DMS153 (cell line): Measurements from ENCODE around the gene DNASE1.
"Not testable (repeated sequence)": the region's sequence is repeated elsewhere in the genome, so short reads cannot be mapped to it uniquely, and the experiment has no call there.

Experiments used
- DNase-seq: peaks from one replicate; lab custom pipeline; 2025; lab: John Stamatoyannopoulos, UW

DNASE1 gene

GRCh38 chr16:3641801-3642396, 12.6 kb upstream of the DNASE1 start:
- no peak for DNase-seq

DNA sequence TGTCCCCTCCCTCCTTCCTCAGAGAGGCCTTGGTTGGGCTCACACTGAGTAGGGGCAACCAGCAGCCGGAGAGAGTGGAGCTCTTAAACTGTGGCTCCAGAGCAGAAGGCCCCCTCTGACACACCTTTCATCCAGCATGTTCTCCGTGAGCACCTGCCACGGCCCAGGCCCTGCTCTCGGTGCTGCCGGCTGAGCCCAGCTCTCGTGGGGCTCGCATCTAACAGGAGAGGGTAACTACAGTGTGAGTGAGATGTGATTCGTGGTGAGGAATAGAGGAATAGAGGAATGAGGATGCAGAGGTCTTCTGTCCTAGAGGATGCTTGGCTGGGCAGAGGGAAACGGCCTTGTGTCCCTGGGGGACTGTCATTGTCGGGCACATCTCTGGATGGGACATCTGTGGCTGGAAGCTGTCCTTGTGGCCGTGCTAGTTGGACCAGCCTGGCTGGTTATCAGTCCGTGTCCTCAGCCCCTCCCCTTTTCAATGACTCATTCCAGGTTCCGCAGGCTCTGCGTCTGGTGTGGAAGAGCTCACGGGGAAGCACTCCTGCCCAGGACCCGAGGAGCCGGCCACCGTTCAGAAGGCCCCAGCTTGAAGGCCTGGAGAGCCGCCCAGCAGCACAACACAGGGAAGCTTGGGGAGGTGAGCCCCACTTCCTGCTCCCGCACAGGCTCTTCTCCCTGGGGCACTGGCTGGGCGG, 11.9 kb upstream of the DNASE1 start:
- peak; percentile 6 for DNase-seq

DNA sequence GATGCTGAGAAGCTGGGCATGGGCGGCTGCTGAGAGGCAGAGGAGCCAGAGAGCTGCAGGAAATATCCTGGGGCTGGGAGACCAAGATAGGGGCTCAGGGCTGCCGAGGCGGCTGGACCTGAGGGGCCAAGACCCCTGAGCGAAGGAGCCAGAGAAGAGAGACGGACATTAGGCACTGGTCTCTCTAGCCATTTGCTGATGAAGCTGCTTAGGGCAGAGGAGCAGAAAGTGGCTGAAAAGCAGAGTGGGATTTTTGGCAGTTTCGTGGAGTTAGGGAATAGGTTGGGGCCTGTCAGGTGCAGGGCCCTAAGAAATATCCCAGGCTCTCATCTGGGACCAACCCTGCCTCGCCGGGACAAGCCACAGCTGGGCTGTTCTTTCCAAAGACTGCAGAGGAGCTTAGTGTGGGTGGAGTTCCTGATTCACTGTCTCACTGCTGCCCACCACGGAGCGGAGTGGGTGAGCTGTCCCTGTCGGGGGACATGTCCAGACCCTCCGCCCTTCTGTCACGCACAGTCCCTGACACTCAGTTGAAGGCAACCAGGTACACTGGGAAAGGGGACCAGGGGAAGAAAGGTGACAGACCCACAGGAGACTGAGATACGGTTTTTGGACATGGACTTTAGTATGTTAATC, 11.3 kb upstream of the DNASE1 start:
- DNase-seq: no peak

- no peak for DNase-seq
Measured at GRCh38 chr16:3645108-3645503, 9.4 kb upstream of the DNASE1 start.

DNA sequence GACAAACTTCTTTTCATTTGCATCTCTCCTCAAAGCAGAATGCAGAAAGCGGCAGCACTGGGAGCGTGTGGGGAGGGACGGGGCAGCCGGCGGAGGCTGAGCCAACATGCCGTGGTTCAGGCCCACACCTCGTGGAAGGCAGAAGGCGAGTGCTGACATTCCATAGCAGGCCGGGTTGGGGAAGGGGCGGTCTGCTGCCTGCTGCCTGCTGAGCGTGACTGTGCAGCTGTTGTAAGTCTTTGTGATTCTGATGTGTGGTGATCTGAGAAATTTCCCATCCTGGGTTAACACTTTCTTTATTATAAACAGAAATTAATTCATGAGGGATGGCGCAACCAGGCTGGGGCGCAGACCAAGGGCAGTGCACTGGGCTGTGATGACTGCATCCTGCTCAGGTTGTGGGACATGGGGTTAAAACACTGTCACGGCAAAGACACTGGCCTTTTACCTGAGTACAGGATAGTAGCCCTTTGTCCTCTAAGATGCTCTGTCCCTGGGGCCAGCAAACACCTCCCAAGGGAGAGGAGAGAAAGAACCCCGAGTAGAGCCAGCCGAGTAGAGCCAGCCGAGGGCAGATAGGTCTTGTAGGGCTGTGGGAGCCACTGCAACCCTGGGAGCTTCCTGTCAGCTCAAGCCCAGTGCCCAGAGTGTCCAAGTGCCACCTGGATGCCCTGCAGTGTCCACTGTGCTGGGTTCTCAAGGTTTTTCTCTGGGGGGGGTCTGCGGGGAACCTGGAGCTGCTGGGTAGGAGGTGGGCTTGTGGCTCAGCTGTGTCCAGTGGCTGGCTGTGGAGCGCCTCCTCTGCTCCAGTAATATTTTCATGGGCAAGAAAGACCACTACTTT, 8.8 kb upstream of the DNASE1 start:
- DNase-seq: peak; percentile 59

DNA sequence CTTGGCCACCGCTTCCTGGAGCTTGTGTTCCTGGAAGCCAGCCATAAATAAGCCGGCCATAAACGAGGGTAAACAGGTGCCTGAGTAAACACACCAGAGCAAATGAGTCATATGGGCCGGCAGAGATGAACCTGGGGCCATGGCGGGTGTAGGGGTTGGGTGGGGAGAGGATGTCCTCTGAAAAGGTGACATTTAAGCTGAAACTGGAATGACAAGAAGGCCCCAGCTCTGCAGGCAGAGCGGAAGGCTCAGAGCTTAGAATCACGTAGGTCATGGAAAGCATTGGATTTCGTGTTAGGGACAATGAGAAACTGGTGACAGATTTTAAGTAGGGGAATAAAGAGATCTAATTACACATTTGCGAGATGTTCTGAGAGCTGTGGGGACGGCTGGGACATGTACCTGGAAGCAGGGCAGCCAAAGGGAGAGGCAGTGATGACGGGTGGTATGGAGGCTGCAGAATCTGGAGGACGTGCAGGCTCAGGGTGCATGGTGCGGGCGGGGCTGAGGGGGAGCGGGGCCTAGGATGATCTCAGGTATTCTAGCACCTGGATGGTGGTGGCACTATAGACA, 8.1 kb upstream of the DNASE1 start:
- DNase-seq: peak; percentile 92

GRCh38 chr16:3650631-3651265, 3.7 kb upstream of the DNASE1 start:
- DNase-seq: no peak

DNA sequence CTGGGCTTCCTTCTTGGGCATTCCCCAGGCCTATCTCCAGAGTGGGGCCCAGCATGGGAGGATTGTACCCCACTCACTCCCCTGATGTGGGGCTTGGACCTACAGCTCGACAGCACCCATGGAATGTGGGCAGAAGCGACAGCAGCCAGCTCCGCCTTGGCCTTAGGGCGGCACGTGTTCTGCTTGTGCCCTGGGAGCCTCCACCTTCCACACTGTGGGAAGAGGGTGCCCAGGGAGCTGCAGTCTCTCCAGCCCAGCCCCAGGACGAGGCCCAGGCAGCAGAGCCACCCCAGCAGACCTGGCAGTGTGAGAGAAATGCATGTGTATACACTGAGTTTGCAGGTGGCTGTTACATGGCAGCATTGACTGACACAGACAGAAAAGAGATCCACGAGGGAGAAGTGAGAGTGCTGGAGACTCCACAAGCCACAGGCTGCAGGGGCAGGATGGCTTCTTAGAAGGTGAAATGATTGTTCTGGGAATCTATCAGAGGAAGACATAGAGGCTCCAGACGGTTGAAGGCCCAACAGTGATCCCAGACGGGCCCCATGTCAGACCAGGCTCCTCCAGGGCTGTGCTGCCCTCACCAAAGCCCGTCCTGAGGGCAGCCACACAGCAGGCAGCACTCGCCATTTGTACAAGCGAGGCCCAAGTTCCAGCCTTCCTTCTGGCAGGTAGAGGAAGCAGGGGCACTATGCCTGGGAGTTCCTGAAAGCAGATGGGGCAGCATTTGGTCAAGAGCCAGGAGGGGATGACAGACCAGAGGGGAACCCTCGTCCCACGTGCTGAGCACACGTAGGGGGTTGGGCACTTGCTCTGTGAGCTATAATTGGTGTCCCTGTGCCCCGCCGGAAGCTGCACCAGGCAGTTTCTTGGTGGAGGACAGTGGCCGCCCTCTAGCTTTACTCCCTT, 2.8 kb upstream of the DNASE1 start:
- DNase-seq: no peak

- no peak for DNase-seq
Measured at GRCh38 chr16:3652373-3653195, 1.9 kb upstream of the DNASE1 start.

- no peak for DNase-seq
Measured at GRCh38 chr16:3655030-3655395, 522 bp downstream of the DNASE1 start.

GRCh38 chr16:3655396-3656159, 1.1 kb downstream of the DNASE1 start:
- no peak for DNase-seq

DNA sequence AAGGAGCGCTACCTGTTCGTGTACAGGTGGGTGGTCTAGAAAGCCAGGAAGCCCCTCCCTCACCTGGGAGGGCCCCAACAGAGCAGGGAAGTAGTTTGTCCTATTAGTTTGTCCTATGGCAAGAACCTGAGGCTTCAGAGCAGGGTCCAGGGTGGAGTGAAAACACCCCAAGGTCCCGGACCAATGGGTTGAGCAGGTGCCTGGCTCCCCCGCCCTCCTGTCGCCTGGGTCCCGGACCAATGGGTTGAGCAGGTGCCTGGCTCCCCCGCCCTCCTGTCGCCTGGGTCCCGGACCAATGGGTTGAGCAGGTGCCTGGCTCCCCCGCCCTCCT, 1.6 kb downstream of the DNASE1 start:
- not testable (repeated sequence) for DNase-seq

DNA sequence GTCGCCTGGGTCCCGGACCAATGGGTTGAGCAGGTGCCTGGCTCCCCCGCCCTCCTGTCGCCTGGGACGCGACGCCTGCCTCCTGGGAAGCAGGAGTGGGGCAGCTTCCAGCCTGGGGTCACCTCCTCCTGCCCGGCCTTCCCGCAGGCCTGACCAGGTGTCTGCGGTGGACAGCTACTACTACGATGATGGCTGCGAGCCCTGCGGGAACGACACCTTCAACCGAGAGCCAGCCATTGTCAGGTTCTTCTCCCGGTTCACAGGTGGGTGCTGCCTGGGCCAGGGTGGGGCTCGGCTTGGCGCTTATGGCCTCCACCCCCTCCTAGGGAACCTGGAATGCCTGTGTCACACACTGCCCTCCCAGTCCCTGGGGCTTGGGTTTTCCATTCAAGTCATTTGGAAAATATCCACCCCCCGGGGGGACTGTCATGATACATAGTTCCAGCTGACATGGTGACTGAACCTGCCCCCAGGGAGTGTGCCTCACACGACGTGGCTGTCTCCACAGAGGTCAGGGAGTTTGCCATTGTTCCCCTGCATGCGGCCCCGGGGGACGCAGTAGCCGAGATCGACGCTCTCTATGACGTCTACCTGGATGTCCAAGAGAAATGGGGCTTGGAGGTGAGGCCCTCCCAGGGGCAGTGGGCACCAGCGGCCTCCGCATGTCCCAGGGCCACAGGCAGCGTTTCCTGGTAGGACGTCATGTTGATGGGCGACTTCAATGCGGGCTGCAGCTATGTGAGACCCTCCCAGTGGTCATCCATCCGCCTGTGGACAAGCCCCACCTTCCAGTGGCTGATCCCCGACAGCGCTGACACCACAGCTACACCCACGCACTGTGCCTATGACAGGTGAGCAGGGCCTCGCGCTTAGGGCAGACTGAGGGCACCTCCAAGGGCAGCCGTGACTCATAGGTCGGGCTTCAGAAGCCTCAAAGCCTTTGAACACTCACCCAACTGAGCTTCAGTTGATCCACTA, 2.3 kb downstream of the DNASE1 start:
- DNase-seq: no peak

GRCh38 chr16:3659251-3659650, 4.8 kb downstream of the DNASE1 start:
- no peak for DNase-seq

DNA sequence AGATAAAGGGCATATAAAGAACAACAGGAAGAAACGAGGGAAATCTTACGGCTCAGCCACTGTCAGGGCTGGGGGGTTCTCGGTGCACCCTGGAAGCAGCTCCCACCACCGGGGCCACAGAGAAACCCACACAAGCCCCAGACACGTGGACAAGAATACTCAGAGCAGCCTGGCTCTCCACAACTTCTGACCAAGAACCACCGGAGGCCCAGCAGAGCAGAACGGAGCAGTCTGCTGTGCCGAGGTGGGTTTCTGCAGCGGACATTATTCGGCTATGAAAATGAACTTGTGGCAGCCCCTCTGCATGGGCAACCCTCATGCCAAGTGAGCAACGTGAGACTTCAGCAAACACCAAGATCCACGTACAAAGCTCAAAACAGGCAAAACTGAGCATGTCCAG, 6.8 kb downstream of the DNASE1 start:
- DNase-seq: no peak

DNA sequence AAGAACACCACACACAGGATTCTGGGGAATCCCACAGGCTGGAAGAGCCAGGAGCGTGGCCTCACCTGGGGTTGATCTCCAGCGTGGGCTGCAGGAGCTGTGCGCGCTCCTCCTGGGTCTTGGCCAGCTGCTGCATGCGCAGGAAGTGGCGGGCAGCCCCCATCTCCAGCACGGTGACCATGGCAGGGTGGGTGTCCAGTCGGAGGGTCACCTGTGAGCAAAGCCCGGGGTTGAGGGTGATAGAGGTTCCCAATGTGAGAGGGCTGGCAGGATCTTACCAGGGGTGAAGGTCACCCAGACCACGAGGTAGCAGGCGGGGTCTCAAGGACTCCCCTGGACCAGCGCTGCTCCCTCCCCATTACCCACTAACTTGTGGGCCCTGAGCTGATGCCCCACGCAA, 7.4 kb downstream of the DNASE1 start:
- DNase-seq: no peak

DNA sequence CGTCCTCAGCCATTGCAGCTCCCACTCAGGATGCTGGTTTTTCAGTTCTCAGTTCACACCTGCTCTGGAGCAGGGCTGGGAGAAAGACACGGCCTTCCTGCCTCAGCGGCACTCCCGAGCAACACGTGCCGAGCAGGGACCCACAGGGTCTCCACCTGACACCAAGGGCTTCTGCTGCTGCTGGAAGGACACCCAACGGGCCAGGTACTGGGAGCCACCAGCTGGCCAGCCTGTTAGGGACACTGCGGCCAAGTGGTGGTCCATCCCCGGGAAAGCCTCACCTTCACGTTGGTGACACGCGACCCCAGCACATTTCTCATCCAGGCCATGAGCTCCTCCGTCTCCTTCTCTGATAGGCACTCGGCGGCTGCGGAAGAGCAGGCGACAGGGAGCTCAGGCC, 8.1 kb downstream of the DNASE1 start:
- DNase-seq: no peak
